Mucosa of rectum (tissue), 2 donors: ENCODE data around the gene CLASP1.
A peak's percentile ranks its signal among the peaks of the same experiment; 100 is the strongest.

ENCODE experiments used
- H3K27ac ChIP-seq, 2 donors: one replicate each; pipeline ENCODE4 v1.7.0; 2013; ENCODE audit warnings: inconsistent platforms in 2 of 2, low read depth in 2 of 2, low read length in 2 of 2
- H3K27me3 ChIP-seq, 2 donors: one replicate each; pipeline ENCODE4 v1.7.0; 2013; ENCODE audit warnings: low read length in 2 of 2; ENCODE audit not compliant: control insufficient read depth in 2 of 2, insufficient read depth in 2 of 2
- H3K36me3 ChIP-seq, 2 donors: one replicate each; pipeline ENCODE4 v1.7.0; 2013; ENCODE audit warnings: low read length in 2 of 2; ENCODE audit not compliant: control insufficient read depth in 2 of 2, insufficient read depth in 2 of 2
- H3K4me1 ChIP-seq, 2 donors: one replicate each; pipeline ENCODE4 v1.7.0; 2013; ENCODE audit warnings: low read length in 2 of 2, mild to moderate bottlenecking in 1 of 2; ENCODE audit not compliant: control insufficient read depth in 2 of 2, insufficient read depth in 2 of 2
- H3K4me3 ChIP-seq, 2 donors: one replicate each; pipeline ENCODE4 v1.7.0; 2013; ENCODE audit warnings: low read length in 2 of 2
- H3K9ac ChIP-seq, 2 donors: one replicate each; pipeline ENCODE4 v1.7.0; 2013; ENCODE audit warnings: low read length in 2 of 2, low read depth in 1 of 2, mild to moderate bottlenecking in 1 of 2
- H3K9me3 ChIP-seq, 2 donors: one replicate each; pipeline ENCODE4 v1.7.0; 2013; ENCODE audit warnings: low read length in 2 of 2; ENCODE audit not compliant: control insufficient read depth in 2 of 2
- donor health status: healthy.
- donor health status: Normal muscosa, but diverticular disease.

The CLASP1 gene

DNA sequence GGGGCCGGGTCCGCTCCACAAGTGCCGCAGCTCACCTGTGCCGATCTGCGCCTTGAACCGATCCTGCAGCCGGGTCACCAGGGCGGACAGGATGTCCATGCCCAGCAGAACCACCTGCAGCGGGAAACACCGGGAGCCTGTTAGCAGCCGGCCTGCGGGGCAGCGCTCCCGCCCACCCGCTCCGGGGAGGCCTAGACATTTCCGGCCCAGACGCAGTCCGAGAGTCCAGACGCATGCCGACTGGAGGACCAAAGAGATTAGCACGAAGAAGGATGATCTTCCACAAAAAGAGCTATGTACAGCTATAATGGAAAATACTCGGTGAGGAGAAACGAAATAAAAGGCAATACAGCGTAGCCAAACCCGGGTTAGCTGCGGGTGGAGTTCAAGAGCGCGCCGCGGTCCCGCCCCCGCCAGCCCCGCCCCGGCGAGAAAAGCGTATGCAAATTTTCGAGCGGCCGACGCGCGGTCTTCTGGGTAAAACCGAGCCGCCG is 119.0 kb downstream of the CLASP1 start:
- no peaks in the 10 kb centered on the region for H3K27me3 ChIP-seq
- H3K4me3 ChIP-seq, result peak overlapping the region; percentile 85 to 94
- peaks cover 5 to 9% of the 10 kb centered on the region in 2 donors for H3K4me1 ChIP-seq
- H3K27ac ChIP-seq, result peak overlapping the region; percentile 96 to 99
- H3K36me3 ChIP-seq, result peaks cover 0 to 11% of the 10 kb centered on the region in 2 donors
- no peaks in the 10 kb centered on the region for H3K9me3 ChIP-seq
- peak overlapping the region; percentile 78 to 89 for H3K9ac ChIP-seq

- peak overlapping the region; percentile 96 to 99 for H3K27ac ChIP-seq
- peak overlapping the region; percentile 78 to 89 for H3K9ac ChIP-seq
- peak overlapping the region; percentile 85 to 94 for H3K4me3 ChIP-seq
- peaks cover 5 to 9% of the 10 kb centered on the region in 2 donors for H3K4me1 ChIP-seq
- no peaks in the 10 kb centered on the region for H3K9me3 ChIP-seq
- H3K27me3 ChIP-seq, result no peaks in the 10 kb centered on the region
- H3K36me3 ChIP-seq, result peaks cover 0 to 15% of the 10 kb centered on the region in 2 donors
Measured at GRCh38 chr2:121529439-121530211, 119.6 kb downstream of the CLASP1 start.

DNA sequence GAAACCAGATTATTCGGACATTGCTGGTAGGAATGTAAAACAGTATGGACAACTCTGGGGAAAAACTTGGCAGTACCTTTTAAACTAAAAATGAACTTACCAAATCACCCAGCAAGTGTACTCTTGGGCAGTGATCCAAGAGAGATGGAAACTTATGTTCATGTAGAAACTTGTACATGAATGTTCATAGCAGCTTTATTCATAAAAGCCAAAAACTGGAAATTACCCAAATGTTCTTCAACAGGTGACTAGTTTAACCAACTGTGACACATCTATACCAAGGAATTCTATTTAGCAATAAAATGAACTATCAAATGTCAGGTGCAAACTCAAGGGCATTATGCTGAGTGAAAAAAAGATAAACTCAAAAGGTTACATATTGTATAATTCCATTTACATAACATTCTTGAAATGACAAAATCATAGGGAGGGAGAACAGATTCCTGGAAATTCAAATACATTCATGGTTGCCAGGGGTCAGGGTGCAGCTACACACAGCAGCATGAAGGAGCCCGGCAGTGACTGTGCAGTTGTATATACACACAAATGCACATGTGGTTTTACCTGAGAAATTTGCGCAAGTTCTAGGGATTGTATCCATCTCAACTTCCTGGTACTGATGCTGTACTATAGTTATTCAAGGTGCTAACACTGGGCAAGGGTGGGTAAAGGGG is 122.1 kb downstream of the CLASP1 start:
- no peak overlapping the region for H3K9ac ChIP-seq
- H3K4me1 ChIP-seq, result peaks cover 5 to 9% of the 10 kb centered on the region in 2 donors
- no peak overlapping the region for H3K27ac ChIP-seq
- H3K9me3 ChIP-seq, result no peaks in the 10 kb centered on the region
- no peak overlapping the region for H3K4me3 ChIP-seq
- H3K27me3 ChIP-seq, result no peaks in the 10 kb centered on the region
- H3K36me3 ChIP-seq, result peaks cover 4 to 23% of the 10 kb centered on the region in 2 donors

DNA sequence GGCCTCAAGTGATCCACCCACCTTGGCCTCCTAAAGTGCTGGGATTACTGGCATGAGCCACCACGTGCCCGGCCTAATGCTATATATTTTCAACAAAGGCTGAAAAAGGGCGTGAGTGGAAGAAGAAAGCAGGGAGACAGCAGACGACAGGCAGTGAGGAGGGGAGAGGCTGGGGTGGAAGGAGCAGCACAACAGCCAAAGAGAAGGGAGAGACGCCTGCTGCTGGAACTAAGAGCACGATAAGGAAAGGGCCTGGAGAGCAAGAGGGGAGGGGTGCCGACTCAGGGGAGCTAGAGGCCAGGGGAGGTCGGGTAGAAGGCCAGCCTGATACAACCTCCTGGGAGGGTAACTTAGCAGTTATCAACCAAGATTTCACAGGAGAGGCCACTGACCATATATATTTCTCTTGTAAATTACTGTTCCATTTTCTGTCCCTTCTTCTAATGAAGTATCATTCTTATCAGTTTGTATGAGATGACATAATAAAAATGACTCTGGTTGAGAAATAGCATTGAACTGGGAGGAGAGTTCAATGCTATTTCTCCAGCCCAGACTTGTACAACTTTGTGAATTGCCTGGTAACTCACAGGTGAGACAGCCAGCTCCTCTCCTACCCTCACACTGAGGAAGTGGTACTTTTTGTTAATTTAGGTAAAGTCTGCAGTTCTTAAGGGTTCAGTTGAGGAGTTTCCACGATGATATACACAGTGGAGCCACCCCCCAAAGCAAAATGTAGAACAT is 124.4 kb downstream of the CLASP1 start:
- H3K36me3 ChIP-seq, result peaks cover 9 to 38% of the 10 kb centered on the region in 2 donors
- H3K4me3 ChIP-seq, result no peak overlapping the region
- no peak overlapping the region for H3K27ac ChIP-seq
- peaks cover 2 to 5% of the 10 kb centered on the region in 2 donors for H3K4me1 ChIP-seq
- H3K27me3 ChIP-seq, result no peaks in the 10 kb centered on the region
- no peaks in the 10 kb centered on the region for H3K9me3 ChIP-seq
- H3K9ac ChIP-seq, result no peak overlapping the region

GRCh38 chr2:121521359-121521758 is 127.9 kb downstream of the CLASP1 start:
- H3K36me3 ChIP-seq, result peaks cover 12 to 39% of the 10 kb centered on the region in 2 donors
- no peak overlapping the region for H3K4me3 ChIP-seq
- no peak overlapping the region for H3K9ac ChIP-seq

GRCh38 chr2:121520641-121520994 is 128.6 kb downstream of the CLASP1 start:
- Histone ChIP-seq H3K4me3 (no peak overlapping the region), H3K36me3 (peaks cover 12 to 35% of the 10 kb centered on the region in 2 donors), H3K27ac (no peak overlapping the region), H3K9ac (no peak overlapping the region), H3K9me3 (no peaks in the 10 kb centered on the region), H3K27me3 (no peaks in the 10 kb centered on the region), H3K4me1 (no peaks in the 10 kb centered on the region)

More at GRCh38 chr2:121521359-121521758, 127.9 kb downstream of the CLASP1 start:
- no peaks in the 10 kb centered on the region for H3K4me1 ChIP-seq
- no peaks in the 10 kb centered on the region for H3K27me3 ChIP-seq
- no peak overlapping the region for H3K27ac ChIP-seq
- no peaks in the 10 kb centered on the region for H3K9me3 ChIP-seq

- Histone ChIP-seq H3K27ac (no peak overlapping the region), H3K4me1 (no peaks in the 10 kb centered on the region), H3K27me3 (no peaks in the 10 kb centered on the region), H3K9me3 (no peaks in the 10 kb centered on the region), H3K9ac (no peak overlapping the region), H3K36me3 (peaks cover 12 to 34% of the 10 kb centered on the region in 2 donors), H3K4me3 (no peak overlapping the region)
Measured at GRCh38 chr2:121519732-121520640, 129.3 kb downstream of the CLASP1 start.

GRCh38 chr2:121519153-121519552 is 130.1 kb downstream of the CLASP1 start:
- Histone ChIP-seq H3K9ac (no peak overlapping the region), H3K36me3 (peaks cover 14 to 37% of the 10 kb centered on the region in 2 donors), H3K4me1 (no peaks in the 10 kb centered on the region), H3K27ac (no peak overlapping the region), H3K4me3 (no peak overlapping the region), H3K9me3 (no peaks in the 10 kb centered on the region), H3K27me3 (no peaks in the 10 kb centered on the region)

DNA sequence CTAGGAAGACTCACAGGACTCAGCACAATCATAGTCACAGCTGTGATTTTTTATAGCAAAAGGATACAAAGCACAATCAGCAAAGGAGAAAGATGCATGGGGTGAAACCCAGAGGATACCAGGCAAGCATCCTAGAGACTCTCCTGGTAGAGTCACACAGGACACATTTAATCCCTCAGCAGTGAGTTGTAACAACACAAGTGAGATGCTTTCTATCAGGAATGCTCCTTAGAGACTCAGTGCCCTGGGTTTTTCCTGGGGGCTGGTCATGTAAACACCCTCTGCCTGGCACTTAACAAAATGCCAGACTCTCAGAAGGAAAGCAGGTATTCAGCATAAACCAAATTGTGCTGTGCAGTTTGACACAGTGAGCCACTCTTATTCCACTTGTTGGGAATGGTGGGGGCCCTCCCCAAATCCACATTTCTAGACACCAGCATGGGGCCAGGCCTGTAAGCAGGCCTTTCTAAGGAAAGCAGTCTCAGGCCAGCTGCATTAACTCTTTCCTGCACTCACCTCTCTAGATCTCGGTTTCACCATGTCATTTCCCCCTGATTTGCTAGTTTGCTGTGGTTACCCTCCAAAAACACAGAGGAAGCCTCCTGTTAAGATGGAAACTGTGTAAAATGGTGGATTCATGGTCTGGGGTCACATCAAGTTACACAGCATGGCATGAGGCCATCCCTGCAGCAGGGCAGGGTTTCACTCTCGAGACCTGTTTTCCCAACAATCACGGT is 135.5 kb downstream of the CLASP1 start:
- Histone ChIP-seq H3K4me1 (no peaks in the 10 kb centered on the region), H3K27me3 (no peaks in the 10 kb centered on the region), H3K9ac (no peak overlapping the region), H3K27ac (no peak overlapping the region), H3K9me3 (no peaks in the 10 kb centered on the region), H3K36me3 (peaks cover 6 to 22% of the 10 kb centered on the region in 2 donors), H3K4me3 (no peak overlapping the region)
